OCI-LY3 (cell line): Measurements from ENCODE around the gene WDSUB1.

ENCODE experiments used
- EZH2phosphoT487 ChIP-seq: fragments of 200-600 bp; shearing (Covaris generic); IDR thresholded peaks from 2 replicates; pipeline ENCODE4 v1.6.1; 2018; ENCODE audit warnings: antibody characterized with exemption, mixed run types, low read depth
- TF ChIP-seq, protein P1 (sequence below): fragments of 200-600, 300-600 bp; sonication (generic); IDR thresholded peaks from 2 replicates; pipeline ENCODE4 v1.5.1; 2014; ENCODE audit warnings: antibody characterized with exemption, low read length, low read depth

DNA sequence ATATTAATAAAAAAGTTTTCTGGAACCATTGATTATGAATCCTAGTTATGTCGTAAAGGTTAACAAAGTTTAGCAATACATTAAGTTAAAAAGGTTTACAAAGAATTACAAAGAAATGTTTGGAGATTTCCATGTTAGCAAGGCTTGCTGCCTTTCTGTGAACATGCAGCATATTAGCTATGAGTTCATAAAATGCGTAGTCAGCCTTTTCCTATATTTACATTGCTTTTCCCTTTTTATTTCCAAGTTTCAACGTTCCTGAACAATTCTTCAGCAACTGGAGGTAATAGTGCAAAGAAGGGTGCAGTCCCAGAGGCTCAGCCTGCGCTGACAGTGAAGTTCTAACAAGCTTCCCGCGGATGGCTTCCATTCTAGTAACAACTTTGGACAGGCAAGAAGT is 51.6 kb downstream of the WDSUB1 start:
- TF ChIP-seq, protein P1, sequence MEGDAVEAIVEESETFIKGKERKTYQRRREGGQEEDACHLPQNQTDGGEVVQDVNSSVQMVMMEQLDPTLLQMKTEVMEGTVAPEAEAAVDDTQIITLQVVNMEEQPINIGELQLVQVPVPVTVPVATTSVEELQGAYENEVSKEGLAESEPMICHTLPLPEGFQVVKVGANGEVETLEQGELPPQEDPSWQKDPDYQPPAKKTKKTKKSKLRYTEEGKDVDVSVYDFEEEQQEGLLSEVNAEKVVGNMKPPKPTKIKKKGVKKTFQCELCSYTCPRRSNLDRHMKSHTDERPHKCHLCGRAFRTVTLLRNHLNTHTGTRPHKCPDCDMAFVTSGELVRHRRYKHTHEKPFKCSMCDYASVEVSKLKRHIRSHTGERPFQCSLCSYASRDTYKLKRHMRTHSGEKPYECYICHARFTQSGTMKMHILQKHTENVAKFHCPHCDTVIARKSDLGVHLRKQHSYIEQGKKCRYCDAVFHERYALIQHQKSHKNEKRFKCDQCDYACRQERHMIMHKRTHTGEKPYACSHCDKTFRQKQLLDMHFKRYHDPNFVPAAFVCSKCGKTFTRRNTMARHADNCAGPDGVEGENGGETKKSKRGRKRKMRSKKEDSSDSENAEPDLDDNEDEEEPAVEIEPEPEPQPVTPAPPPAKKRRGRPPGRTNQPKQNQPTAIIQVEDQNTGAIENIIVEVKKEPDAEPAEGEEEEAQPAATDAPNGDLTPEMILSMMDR: no peak
- no peak for TF ChIP-seq EZH2phosphoT487
